ENCODE results near the gene OR2L13. TPM values are rescaled to one million over a fixed set of nuclear protein-coding genes. Genes with fewer than 3 reads are reported as not detected.

Gene OR2L13
- total RNA-seq, 3 donors from 2014 or later = 0.19 TPM; not detected in 2

- intact Hi-C loops (cut with DNase I, micrococcal nuclease) = no loop called here
- peaks cover 55% of the 10 kb centered on the region for H3K9me3 ChIP-seq
- H3K4me3 ChIP-seq = no peak within 1 kb of the TSS
- ATAC-seq (no peak), DNase-seq (no peak)
- no peak for TF ChIP-seq CTCF (IDR thresholded peaks at IDR 0.05)
- H3K36me3 ChIP-seq (ENCODE audit: low read depth) = no peaks in the 10 kb centered on the region
- no peaks in the 10 kb centered on the region for H3K4me1 ChIP-seq (ENCODE audit: low read depth)
These were observed 49.7 kb downstream of the OR2L13 start, which contains the start of gene OR2M5 for GRCh38 chr1:248144513-248145198. TSS of gene OR2M5 (plus strand) at chr1:248145148. CDS start at chr1:248145148, 0 bp downstream.

Other genes with a start within 250 kb of the OR2L13 start
- gene TRIM58, start 238.0 kb upstream of the OR2L13 start, total RNA-seq = 1 to 10 TPM; 1.2 to 2.5 (median 1.5) TPM
- gene OR2W3, start 199.6 kb upstream of the OR2L13 start, total RNA-seq = 1 to 10 TPM in 1 of 3 donors, under 1 TPM in 2; 0.52 to 1.2 (median 0.53) TPM
- gene OR2T8, start 174.9 kb upstream of the OR2L13 start, total RNA-seq = not detected
- gene OR2AJ1, start 170.3 kb upstream of the OR2L13 start, total RNA-seq = not detected
- gene OR2L8, start 146.3 kb upstream of the OR2L13 start, total RNA-seq = not detected
- not detected for gene OR2AK2, start 130.0 kb upstream of the OR2L13 start, total RNA-seq
- gene OR2L5, start 81.5 kb upstream of the OR2L13 start, total RNA-seq = not detected
- under 1 TPM; 0.07 to 0.19 (median 0.09) TPM for gene OR2L2, start 65.1 kb upstream of the OR2L13 start, total RNA-seq
- gene OR2L3, start 48.3 kb upstream of the OR2L13 start, total RNA-seq = not detected
- gene OR2M5, start 50.0 kb downstream of the OR2L13 start, total RNA-seq = not detected
- not detected for gene OR2M2, start 79.6 kb downstream of the OR2L13 start, total RNA-seq
- gene OR2M3, start 102.1 kb downstream of the OR2L13 start, total RNA-seq = not detected
- not detected for gene OR2M4, start 136.2 kb downstream of the OR2L13 start, total RNA-seq
- gene OR2T33, start 182.8 kb downstream of the OR2L13 start, total RNA-seq = not detected
- not detected for gene OR2T12, start 208.2 kb downstream of the OR2L13 start, total RNA-seq
- not detected for gene OR2M7, start 229.4 kb downstream of the OR2L13 start, total RNA-seq

All from mucosa of descending colon (tissue), 3 donors.